Measurements from ENCODE around the gene MACF1. TPM values are rescaled to one million over a fixed set of nuclear protein-coding genes. Genes with fewer than 3 reads are reported as not detected.
"Not testable (repeated sequence)": the region's sequence is repeated elsewhere in the genome, so short reads cannot be mapped to it uniquely, and the experiment has no call there.

The MACF1 gene
- total RNA-seq, 1 donor from 2014 or later = 155 TPM

DNA sequence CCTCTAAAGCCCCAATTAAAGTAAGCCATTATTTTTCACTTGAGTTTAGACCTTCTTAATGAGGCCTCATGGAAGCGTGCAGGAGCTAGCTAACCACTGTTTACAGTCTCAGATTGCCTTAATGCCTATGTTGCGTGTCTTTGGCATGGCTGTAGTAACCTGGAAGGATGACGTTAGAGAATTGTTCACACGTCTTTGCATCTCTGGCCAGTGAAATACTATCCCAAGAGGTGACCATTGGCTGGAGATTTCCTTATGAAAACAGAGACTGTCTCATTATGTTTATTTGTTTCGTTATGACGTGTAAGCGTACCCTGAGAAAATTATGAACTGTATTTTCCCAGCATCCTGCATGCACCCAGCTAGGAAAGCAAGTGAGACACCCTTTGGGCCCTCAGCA, 268.3 kb downstream of the MACF1 start:
- no peak for ATAC-seq

DNA sequence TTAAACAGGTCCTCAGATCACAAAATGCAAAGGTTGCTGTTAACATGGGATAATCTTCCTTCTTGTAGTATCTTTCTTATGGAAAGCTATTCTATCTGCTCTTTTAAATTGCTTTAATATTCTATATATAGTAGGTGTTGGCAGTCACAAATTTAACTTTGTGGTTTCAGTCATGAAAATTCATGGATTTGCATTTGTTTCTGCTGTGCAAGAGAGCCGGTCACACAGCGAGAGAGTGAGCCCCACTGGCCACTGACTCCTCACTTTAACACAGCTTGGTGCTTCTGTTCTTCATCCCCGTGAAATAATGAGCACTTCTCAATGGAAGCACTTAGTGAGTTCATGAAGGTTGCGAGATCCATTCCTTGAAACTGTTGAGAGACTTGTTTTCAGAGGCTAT, 268.8 kb downstream of the MACF1 start:
- no peak for ATAC-seq

DNA sequence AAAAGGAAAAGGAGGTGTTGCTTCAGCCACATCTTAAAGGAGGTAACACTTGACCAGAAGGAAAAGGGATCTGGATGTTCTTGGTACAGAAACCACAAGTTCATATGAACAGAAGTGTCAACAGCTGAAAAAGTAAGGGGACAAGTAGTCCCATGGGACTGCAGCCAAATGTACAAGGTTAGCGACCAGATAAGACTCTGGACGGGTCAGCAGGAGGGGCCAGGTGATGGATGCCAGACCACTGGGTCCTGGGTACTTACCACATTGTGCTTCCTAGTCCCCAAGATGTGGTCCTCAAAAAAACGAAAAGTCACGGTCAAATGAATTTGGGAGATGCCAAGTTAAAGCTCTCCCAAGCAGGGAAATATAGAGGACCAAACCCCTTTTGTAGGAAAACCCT, 270.3 kb downstream of the MACF1 start:
- ATAC-seq = no peak

DNA sequence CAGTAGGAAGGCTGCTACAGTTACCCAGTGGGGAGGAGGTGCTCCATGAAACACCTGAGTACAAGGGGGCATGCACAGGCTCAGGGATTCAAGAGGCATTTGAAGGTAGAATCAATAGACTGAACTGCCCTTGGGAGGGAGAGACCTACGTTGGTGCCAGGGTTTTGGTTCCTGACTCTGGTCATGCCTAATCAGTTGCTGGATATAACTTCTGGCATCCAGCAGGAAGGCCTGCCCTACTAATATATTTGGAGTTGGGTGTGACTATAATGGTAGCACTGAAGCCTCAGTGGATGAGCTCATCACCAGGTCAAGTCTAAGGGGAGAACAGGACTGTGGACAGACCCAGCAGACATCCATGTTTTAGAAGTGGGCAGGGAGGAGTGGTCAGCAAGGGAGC, 271.1 kb downstream of the MACF1 start:
- peak; percentile 20 for ATAC-seq

DNA sequence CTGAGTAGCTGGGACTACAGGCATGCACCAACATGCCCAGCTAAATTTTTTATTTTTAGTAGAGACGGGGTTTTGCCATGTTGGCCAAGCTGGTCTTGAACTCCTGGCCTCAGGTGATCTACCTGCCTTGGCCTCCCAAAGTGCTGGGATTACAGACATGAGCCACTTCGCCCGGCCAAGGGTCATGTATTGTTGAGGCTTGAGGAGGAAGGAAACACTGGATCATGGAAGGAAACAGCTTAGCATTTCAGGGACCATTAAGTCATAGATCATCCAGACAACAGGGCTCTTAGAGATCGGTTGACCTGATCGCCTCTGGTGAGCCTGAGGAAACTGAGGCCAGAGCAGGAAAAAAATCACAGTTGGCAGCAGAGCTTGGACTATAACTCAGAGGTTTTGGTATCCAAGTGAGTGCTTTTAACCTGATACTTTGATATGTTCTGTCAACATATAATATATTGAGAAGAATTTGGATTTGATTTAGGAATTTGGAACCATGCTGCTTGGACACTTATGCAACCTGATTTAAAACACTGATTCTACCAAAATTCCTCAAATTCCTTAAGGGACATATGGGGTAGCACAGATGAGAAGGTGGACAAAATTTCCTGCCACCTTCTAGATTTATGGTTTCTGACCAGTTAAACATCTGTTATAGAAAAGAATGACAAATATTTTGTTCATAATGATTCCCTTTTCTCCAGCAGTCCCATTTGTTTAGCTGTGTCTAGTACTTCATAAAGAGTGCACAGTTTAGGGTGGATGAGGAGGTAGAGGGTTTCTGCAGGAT, 273.8 kb downstream of the MACF1 start:
- no peak for ATAC-seq

DNA sequence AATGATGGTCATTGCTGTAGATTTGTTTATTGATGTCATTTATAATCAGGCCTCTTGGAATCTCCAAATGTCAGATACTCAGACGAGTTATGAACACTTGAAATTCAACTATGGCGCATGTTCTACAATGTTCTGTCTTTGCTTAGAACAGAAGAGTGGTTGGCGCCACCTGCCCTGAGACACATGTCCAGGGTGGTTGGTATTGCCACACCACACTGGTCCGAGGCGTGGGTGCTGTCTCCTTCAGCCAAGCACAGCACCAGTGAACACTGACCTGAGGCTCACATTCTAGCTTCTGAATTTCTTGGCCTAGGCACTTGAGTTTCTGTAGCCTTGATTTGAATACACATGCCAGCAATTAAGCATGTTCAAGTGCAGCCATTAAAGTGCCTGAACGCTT, 276.8 kb downstream of the MACF1 start:
- no peak for ATAC-seq

DNA sequence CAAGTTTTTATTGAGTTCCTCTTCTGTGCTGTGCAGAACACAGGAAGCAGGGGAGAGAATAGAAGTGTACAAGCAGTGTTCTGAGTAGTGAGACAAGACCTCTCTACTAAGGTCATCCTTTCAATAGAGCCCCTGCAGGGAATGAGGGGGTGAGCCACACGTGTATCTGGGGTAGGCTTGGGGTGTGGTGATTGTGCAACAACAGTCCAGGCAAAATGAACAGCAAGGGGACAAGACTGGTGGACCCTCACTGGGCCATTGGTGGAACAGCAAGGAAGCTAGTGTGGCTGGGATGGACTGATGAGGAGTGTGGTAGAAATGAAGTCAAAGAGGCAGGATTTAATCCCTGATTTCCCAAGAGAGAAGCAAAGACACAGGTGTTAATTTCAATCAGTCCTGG, 278.8 kb downstream of the MACF1 start:
- peak; percentile 17 for ATAC-seq

DNA sequence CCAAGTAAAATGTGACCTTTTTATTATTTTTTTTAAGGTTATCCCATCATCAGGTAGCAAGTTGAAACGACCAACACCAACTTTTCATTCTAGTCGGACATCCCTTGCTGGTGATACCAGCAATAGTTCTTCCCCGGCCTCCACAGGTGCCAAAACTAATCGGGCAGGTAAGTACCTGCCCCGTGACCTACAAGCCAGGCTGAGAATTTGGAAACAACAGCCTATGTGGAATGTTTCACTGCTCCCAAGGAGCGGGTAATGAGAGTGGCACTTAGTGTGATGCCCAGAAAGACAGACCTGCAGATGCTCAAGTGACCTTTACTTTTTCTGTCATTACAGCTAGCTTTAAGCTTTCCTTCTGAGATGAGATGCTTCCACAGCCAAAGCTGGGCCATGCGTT, 280.1 kb downstream of the MACF1 start:
- no peak for ATAC-seq

DNA sequence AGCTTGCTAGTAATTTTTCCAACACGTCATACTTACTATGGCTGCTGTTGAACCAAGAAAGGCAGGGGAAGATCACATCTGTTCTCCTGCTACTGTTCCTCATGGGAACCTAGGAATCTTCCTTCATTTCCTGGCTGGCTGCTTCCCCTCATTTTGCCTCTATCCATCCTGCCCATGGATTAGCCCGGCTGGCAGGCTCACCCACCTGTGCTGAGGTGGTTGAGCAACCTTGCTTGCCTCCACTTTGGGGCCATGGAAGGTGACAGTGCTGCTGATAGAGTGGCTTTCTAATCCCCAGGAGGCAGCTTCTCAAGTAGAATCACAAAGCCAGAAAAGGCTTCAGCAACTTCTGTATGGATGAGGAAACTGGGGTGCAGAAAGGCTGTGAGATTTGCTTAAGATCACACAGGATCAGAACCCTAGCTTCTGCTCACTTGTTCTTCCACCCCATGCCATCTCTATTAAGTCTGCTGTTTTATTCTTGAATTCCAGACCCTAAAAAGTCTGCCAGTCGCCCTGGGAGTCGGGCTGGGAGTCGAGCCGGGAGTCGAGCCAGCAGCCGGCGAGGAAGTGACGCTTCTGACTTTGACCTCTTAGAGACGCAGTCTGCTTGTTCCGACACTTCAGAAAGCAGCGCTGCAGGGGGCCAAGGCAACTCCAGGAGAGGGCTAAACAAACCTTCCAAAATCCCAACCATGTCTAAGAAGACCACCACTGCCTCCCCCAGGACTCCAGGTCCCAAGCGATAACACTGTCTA, 280.7 kb downstream of the MACF1 start:
- ATAC-seq = no peak

DNA sequence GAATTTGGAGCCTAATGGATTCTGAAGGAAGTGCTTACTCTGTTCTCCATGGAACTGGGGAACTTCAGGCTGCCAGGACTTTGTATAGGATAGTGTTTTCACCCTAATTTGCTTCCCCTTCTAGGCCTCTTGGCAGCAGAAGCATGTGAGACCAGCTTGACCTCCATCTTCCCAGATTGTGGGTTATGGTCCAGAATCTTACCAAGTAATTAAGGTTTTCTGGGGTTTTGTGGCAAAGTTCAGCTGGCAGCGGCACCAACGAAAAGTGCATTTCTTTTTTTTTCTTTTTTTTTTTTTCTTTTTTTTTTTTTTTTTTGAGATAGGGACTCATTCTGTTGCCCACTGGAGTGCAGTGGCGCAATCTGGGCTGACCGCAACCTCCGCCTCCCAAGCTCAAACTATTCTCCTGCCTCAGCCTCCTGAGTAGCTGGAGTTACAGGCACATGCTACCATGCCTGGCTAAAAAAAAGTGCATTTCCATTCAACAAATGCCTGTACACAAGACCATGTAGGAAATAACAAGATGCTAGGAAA, 283.6 kb downstream of the MACF1 start:
- ATAC-seq = no peak

DNA sequence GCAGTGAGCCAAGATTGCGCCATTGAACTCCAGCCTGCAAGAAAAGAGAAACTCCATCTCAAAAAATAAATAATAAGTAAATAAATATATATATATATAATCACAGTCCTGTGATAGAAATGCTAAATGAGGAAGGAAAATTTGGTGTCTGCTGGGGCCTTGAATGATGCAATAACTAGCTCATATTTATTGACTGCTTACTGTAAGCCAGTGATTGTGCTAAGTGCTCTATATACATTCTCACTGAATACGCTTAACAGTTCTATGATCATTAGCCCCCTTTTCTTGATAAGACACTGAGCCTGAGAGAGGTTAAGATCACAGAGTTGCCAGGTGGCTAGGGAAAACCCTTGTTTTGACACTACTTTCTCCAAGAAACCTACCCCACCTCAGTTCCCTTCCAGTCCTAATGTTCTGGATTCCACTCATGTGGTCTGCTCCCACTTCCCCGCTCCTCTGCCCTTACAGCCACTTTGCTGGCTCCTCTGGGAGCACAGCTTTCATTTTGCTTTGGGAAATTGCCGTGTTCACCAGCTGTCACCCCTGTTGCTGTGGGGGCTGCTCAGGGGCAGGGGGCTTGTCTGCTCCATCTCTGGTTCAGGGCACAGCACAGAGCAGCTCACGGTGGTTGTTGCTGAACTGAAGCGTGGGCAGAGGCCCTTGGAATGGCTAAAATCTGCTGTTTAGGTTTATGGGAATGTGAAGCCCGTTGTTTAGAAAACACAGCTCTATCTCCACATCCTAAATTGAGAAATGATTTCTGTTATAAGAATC, 284.5 kb downstream of the MACF1 start:
- no peak for ATAC-seq

DNA sequence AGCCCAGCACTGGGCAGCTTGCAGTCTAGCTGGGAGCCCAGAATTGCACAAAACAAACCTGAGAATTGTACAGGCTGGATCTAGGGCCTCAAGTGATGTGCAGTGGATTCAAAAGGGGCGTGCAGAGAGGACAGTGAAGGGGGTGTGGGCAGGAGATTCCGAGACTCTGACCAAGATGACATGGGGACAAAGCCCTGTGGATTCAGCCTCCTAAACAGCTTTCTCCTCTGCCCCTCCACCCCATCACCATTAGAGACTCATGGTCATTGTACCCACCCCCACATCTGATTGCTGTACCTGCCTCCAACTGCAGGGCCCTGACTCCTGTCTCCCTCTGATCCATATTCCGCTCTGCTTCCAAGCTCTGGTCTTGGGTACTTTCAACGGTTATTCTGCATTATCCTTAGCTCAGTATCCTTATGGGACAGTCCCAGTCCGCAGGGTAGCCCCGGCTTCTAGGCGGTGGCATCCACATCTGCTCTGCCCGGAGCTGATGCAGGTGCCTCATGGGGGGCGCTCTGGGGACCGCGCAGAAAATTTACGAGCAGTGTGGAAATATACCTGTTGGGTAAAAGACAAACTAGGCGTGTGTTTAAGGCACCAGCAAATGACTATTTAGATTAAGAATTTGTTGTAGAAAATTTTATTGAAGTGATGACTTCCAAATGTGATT, 285.2 kb downstream of the MACF1 start:
- ATAC-seq = no peak

DNA sequence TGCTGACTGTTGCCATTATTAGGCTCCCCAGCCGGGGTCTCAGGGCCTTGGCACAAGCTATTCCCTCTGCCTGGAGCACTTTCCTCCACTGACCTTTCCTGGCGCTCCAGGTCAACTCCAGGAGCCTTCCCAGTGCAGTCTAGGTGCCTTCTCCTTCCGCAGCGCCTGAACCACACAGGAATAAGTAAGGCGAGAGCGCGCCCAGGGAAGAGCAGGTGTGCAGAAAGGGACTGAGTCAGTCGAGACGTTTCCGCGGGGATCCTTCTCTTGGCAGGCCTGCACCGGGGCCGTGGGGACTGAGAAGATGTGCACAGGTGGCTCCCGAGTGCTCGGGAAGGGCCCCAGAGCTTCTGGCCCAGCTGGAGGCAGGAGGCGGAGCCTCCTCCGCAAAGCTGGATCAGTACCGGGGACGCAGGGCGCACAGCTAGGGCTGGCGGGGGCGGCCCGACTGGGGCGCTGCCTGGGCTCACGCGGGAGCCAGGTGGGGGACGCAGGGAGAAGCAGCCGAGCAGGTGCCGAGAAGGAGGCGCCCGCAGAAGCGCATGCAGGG, 286.2 kb downstream of the MACF1 start:
- ATAC-seq = peak; percentile 18

DNA sequence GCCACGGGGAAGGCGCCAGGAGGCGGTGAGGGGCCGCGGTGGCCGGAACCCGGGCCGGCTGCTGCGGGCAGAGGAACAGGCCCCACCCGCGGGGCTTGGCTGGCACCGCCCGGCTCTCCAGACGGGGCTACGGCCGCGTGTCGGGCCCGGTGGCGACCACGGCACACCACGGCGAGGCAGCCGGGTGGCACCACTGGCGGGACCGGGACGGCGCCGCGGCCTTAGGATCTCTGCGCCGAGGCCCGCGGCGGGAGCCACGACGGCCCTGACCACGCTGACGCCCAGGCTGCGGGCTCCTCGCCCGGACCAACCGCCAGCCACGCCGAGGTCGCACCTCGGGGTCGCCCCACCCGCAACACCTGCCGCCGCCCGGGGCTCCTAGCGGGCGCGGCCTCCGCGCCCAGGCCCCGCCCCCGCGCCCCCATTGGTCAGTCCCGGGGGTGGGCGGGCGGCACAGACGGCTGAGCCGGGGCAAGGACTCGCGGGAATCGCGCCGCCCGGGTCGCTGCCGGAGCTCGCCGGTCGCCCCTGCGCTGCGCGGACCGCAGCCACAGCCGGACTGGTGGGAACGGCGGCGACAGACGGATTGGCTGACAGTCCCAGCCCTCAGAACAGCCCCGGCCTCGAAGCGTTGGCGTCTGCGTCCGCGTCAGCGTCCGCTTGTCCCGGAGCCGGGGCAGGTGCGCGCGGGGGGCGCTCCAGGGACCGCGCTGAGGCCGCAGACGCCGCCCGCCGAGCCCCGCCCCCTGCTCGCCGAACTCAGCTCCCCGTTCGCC, 286.8 kb downstream of the MACF1 start, which contains the start of gene BMP8A:
TSS of gene BMP8A (plus strand) at position 491 of the 776 bp plus-strand sequence. CDS start 356 bp downstream, outside the sequence.
- ATAC-seq = peak; percentile 82

DNA sequence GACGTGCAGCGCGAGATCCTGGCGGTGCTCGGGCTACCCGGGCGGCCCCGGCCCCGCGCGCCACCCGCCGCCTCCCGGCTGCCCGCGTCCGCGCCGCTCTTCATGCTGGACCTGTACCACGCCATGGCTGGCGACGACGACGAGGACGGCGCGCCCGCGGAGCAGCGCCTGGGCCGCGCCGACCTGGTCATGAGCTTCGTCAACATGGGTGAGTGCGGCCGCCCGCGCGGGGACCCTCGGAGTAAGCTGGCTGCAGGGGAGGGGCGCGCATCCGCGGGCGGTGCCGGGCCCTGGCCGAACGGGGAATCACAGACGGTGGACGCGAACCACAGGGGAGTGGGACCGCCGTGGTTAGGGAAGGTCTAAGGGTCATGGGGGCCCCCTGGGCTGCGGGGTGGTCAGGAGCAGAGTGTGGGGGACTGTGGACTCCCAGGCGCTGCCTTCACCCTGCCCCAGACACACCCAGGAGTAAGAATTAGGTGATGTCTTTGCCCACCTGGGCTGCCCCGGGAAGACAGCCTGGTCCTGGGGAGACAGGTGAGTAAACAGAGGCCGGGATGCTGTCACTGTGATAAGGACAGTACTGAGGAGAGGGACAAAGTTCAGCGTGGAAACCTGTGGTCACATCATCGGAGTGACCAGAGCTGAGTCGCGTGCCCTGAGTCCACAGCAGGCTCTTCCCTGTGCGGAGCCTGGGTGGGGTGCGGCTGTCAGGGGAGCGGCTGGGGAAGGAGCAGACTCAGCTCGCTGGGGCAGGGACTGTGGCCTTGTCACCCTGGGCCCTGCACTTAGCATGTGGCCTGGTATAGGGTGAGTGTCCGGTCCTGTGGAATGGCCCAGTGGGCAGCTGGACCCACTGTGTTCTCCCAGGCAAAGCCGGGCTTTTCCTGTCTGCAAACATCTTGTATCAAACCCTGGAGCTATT, 287.9 kb downstream of the MACF1 start:
- not testable (repeated sequence) for ATAC-seq

DNA sequence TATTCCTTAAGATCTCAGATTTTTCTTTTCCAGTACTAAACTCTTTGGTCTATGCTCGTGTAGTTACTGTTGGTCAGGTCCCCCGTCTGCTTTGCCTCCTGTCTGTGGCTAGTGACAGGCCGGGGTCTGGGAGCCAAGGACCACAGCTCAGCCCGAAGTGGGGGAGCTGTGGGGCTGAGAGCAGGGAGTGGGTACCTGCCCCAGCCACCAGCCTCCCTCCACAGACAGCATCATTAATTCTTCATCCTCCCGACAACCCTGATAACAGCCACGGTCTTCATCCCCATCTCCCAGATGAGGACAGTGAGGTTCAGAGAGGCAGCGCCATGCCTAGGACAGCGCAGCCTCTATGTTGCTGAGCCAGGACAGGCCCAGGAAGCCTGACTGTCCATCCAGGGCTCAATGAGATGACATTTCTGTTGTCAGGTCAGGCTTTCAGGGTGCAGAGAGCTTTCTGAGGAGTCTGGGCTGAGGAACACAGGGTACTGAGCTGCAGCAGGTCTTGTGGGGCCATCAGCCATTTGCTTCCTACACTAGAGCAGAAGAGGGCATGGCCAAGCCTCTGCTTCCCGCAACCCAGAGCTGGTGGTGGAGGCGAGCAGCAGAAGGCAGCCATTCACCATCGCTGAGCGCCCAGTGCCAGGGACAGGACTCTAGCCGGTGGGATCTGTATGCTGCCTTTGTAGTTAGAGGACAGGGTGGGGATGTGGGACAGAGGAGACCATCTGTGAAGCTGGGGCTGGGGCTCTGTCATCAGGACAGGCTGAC, 288.7 kb downstream of the MACF1 start:
- not testable (repeated sequence) for ATAC-seq

DNA sequence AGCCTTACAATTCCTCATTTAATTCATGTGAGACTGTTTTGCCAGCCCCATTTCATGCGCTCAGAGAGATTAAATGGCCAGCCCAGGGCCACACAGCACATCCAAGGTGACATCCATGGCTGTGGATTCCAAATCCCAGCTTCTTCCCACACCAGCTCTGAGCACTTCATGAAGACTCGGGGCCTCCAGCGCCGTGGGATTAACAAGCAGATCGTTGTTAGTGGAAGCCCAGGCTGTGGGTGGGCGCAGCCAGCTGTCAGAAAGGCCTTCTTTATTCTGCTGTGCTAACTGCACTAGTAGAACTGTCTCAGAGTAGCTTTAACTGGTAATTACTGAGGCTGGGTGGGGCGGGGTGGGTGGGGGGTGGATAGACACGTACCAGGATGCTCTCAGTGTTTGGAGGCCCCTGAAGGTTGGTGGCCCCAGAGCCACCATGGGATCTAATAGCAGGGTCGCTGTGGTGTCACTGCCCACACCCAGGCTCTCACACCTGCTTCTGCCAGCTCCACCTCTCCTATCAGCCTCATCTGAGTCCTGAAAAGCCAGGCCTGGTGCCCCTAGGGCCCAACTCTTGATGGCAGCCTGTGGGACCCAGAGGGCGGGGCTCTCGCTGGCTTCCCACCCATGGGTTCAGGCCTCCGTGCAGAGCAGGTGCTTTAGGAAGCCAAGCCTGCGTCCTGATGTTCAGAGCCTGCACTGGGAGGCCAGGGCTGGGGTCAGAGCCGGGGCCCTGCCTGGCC, 290.3 kb downstream of the MACF1 start:
- ATAC-seq = no peak

DNA sequence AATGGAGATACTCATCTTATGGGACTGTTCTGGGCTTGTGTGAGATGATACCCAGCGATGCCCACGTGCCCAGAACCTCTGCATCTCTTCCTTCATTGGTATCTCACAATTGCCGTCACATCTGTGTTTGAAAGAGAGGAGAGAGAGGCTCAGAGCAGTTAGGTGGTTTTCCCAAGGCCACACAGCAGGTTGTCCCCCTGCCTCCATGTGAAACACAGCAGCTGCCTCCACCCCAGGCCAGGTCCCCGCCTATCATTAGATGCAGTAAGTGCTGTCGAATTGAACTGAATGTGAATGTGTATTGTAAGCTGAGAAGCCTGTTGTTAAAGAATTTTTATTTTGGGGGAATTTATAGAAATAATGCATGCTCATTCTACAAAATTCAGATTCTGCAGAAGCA, 292.0 kb downstream of the MACF1 start:
- not testable (repeated sequence) for ATAC-seq

All from esophagus mucosa (tissue), 1 donor.